Fibroblast of lung (primary cell): ENCODE data around the gene FYN. TPM values are rescaled to one million over a fixed set of nuclear protein-coding genes. Genes with fewer than 3 reads are reported as not detected.

ENCODE experiments used
- DNase-seq, 2 donors: peaks; one replicate each; pipeline versions ENCODE4 v3.0.0 to v3.0.0-alpha.2; 2010; ENCODE audit warnings: low read depth in 2 of 2
- H2AFZ ChIP-seq: 2 replicates; pipeline ENCODE4 v1.5.1; 2012; ENCODE audit warnings: low read length, control low read depth, inconsistent platforms
- H3K27ac ChIP-seq: 2 replicates; pipeline ENCODE4 v1.5.1; 2011; ENCODE audit warnings: low read length, control low read depth; ENCODE audit not compliant: insufficient read depth
- H3K27me3 ChIP-seq: 2 replicates; pipeline ENCODE4 v1.5.1; 2011; ENCODE audit warnings: mild to moderate bottlenecking, low read length; ENCODE audit not compliant: control insufficient read depth, insufficient read depth
- H3K36me3 ChIP-seq: 2 replicates; pipeline ENCODE4 v1.5.1; 2011; ENCODE audit warnings: low read length; ENCODE audit not compliant: control insufficient read depth, insufficient read depth
- H3K4me1 ChIP-seq: 2 replicates; pipeline ENCODE4 v1.5.1; 2011; ENCODE audit warnings: low read length; ENCODE audit not compliant: control insufficient read depth, insufficient read depth; ENCODE audit errors: extremely low read depth
- H3K4me2 ChIP-seq: 2 replicates; pipeline ENCODE4 v1.5.1; 2011; ENCODE audit warnings: low read length, control low read depth; ENCODE audit not compliant: insufficient read depth; ENCODE audit errors: extremely low read depth
- H3K4me3 ChIP-seq, 4 experiments: fragments of 200-600 bp in 1 of 4; sonication (generic) in 1 of 4; replicated peaks in 1 of 4; 2 replicates each; pipeline ENCODE4 v1.5.1; 2011 to 2016; ENCODE audit warnings: low read length in 4 of 4, low read depth in 3 of 4, mild to moderate bottlenecking in 3 of 4, control low read depth in 2 of 4, inconsistent platforms in 1 of 4, mixed read lengths in 1 of 4; ENCODE audit not compliant: insufficient read depth in 1 of 4; ENCODE audit errors: control extremely low read depth in 1 of 4
- H3K79me2 ChIP-seq: 2 replicates; pipeline ENCODE4 v1.5.1; 2012; ENCODE audit warnings: mild to moderate bottlenecking, low read length, inconsistent platforms; ENCODE audit not compliant: control insufficient read depth, insufficient read depth
- H3K9ac ChIP-seq: 2 replicates; pipeline ENCODE4 v1.5.1; 2011; ENCODE audit warnings: mild to moderate bottlenecking, low read length, control low read depth; ENCODE audit not compliant: insufficient read depth
- H3K9me3 ChIP-seq: 2 replicates; pipeline ENCODE4 v1.5.1; 2012; ENCODE audit warnings: low read depth, low read length; ENCODE audit not compliant: control insufficient read depth, insufficient read depth
- H4K20me1 ChIP-seq: 2 replicates; pipeline ENCODE4 v1.5.1; 2011; ENCODE audit warnings: low read length; ENCODE audit not compliant: control insufficient read depth, insufficient read depth; ENCODE audit errors: extremely low read depth
- CTCF ChIP-seq, 2 donors: IDR thresholded peaks in 1 of 2; conservative IDR thresholded peaks in 1 of 2; 1 replicate in 1 of 2; 2 replicates in 1 of 2; pipeline ENCODE4 v1.5.1; 2011 to 2012; ENCODE audit warnings: low read length in 2 of 2, control low read depth in 1 of 2, inconsistent platforms in 1 of 2, low read depth in 1 of 2, mild to moderate bottlenecking in 1 of 2
- EZH2 ChIP-seq: IDR thresholded peaks from 2 replicates; pipeline ENCODE4 v1.5.1; 2012; ENCODE audit warnings: low read length, control low read depth, mild to moderate bottlenecking; ENCODE audit errors: missing control alignments
- polyA plus RNA-seq, 2 donors: library from polyadenylated mRNA; depleted of rRNA in 1 of 2; stranded (reverse) in 1 of 2; unstranded in 1 of 2; fragments of >200 nt; gene quantifications; 2 replicates each; pipeline ENCODE4 v1.2.1, GENCODE V29; 2011 to 2012; ENCODE audit warnings: missing spikeins in 1 of 2
- total RNA-seq: library from RNA; depleted of rRNA; stranded (reverse); fragments of >200 nt; gene quantifications from 2 replicates; pipeline ENCODE4 v1.2.1, GENCODE V29; 2014

The FYN gene
- total and polyA plus RNA-seq, 2 donors (not counting 1 experiment from before 2014, with no cell fraction given): 64.7 TPM

- Histone ChIP-seq H3K4me3 (no peak overlapping the region), H3K79me2 (no peaks in the 10 kb centered on the region), H3K4me1 (peaks cover 2% of the 10 kb centered on the region), H3K9me3 (no peaks in the 10 kb centered on the region), H3K27me3 (no peaks in the 10 kb centered on the region), H4K20me1 (no peaks in the 10 kb centered on the region), H3K36me3 (no peaks in the 10 kb centered on the region), H3K27ac (no peak overlapping the region), H3K9ac (no peak overlapping the region), H2AFZ (no peak overlapping the region), H3K4me2 (no peak overlapping the region)
- TF ChIP-seq CTCF (conservative IDR thresholded peaks at IDR 0.05 in 1 of 2, IDR thresholded peaks at IDR 0.05 in 1 of 2; ENCODE audit: low read depth in 1 of 2, low read length in 2 of 2) (no peak), EZH2 (no peak)
- DNase-seq: no peak
Observed at GRCh38 chr6:111899531-111899930, 26.3 kb upstream of the FYN start.

DNA sequence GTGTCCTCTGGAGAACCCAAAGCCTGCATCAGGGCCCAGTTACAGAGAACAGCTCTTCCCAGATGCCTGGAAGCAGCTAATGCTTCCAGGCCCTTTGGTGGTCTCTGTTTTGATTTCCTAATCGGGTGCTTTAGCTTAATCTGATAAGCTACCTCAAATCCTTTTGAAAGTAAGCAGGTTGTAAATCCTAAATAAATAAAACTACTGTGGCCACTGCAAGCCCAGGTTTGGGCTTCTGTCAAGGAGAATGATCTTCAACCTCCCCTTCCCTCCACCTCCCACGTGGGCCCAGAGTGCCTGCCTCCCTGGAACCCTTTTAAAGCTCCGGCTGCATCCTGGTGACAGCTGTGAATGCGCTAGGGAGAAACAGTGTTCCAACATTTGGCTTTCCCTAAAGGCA is 25.2 kb upstream of the FYN start:
- peaks cover 2% of the 10 kb centered on the region for H3K4me1 ChIP-seq
- no peaks in the 10 kb centered on the region for H3K79me2 ChIP-seq
- no peak for DNase-seq
- no peaks in the 10 kb centered on the region for H3K9me3 ChIP-seq
- H3K9ac ChIP-seq: no peak overlapping the region
- TF ChIP-seq CTCF (conservative IDR thresholded peaks at IDR 0.05 in 1 of 2, IDR thresholded peaks at IDR 0.05 in 1 of 2; ENCODE audit: low read depth in 1 of 2, low read length in 2 of 2): no peak
- no peak for TF ChIP-seq EZH2
- no peaks in the 10 kb centered on the region for H3K36me3 ChIP-seq
- no peak overlapping the region for H3K27ac ChIP-seq
- H2AFZ ChIP-seq: no peak overlapping the region
- H3K27me3 ChIP-seq: no peaks in the 10 kb centered on the region
- H3K4me3 ChIP-seq: no peak overlapping the region
- no peak overlapping the region for H3K4me2 ChIP-seq
- H4K20me1 ChIP-seq: no peaks in the 10 kb centered on the region

GRCh38 chr6:111894951-111895350 is 21.7 kb upstream of the FYN start:
- Histone ChIP-seq H3K9ac (no peak overlapping the region), H3K4me1 (peaks cover 2% of the 10 kb centered on the region), H3K9me3 (no peaks in the 10 kb centered on the region), H3K27ac (no peak overlapping the region), H4K20me1 (no peaks in the 10 kb centered on the region), H2AFZ (no peak overlapping the region), H3K27me3 (no peaks in the 10 kb centered on the region), H3K36me3 (no peaks in the 10 kb centered on the region), H3K4me2 (no peak overlapping the region), H3K79me2 (no peaks in the 10 kb centered on the region), H3K4me3 (no peak overlapping the region)
- TF ChIP-seq EZH2 (no peak), CTCF (conservative IDR thresholded peaks at IDR 0.05 in 1 of 2, IDR thresholded peaks at IDR 0.05 in 1 of 2; ENCODE audit: low read depth in 1 of 2, low read length in 2 of 2) (no peak)
- peak in 1 of 2 donors; percentile 39 for DNase-seq
